PC-9 (cell line): ENCODE data around the gene REV1.

Experiments
- EZH2 ChIP-seq: fragments of 200-600 bp; sonication (generic); IDR thresholded peaks from 2 replicates; pipeline ENCODE4 v1.8.0; 2017; ENCODE audit warnings: antibody characterized with exemption, low read depth
- TF ChIP-seq, protein P1 (sequence below): fragments of 200-600 bp; sonication (generic); conservative IDR thresholded peaks from 2 replicates; pipeline ENCODE4 v1.6.1; 2017; ENCODE audit warnings: mixed run types, antibody characterized with exemption, mild to moderate bottlenecking, moderate library complexity

DNA sequence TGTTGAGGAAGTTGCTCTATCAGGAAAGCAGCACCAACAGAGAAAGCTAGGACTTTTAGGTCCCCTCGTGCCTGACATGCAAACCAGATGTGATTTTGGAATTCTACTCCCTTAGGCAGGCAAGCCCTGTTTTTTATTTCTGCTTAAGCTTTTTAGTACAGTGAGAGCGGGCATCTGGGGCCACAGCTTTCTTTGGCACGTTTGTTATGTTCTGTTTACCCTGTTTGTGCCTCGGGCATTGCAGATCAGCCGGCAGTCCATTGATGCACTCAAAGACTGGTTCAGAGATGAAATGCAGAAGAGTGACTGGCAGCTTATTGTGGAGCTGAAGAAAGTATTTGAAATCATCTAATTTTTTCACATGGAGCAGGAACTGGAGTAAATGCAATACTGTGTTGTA lies 90.8 kb downstream of the REV1 start:
- TF ChIP-seq, protein P1, sequence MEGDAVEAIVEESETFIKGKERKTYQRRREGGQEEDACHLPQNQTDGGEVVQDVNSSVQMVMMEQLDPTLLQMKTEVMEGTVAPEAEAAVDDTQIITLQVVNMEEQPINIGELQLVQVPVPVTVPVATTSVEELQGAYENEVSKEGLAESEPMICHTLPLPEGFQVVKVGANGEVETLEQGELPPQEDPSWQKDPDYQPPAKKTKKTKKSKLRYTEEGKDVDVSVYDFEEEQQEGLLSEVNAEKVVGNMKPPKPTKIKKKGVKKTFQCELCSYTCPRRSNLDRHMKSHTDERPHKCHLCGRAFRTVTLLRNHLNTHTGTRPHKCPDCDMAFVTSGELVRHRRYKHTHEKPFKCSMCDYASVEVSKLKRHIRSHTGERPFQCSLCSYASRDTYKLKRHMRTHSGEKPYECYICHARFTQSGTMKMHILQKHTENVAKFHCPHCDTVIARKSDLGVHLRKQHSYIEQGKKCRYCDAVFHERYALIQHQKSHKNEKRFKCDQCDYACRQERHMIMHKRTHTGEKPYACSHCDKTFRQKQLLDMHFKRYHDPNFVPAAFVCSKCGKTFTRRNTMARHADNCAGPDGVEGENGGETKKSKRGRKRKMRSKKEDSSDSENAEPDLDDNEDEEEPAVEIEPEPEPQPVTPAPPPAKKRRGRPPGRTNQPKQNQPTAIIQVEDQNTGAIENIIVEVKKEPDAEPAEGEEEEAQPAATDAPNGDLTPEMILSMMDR = no peak
- no peak for TF ChIP-seq EZH2
